Transverse colon (tissue), 3 donors: ENCODE results near the gene PIGS.

Source experiments
- EP300 ChIP-seq: sonication (generic); formaldehyde crosslinking; IDR thresholded peaks from one replicate; pipeline ENCODE4 v1.6.1; 2017; ENCODE audit warnings: antibody characterized with exemption, low read depth
- POLR2A ChIP-seq: fragments of 450-650 bp; IDR thresholded peaks from one replicate; pipeline ENCODE4 v1.6.1; 2016; ENCODE audit warnings: antibody characterized with exemption, mild to moderate bottlenecking, moderate library complexity
- TF ChIP-seq, protein P1 (sequence below), 5 experiments: fragments of 200-600 bp in 3 of 5; fragments of 450-650 bp in 2 of 5; sonication (generic) in 3 of 5; IDR thresholded peaks; 1 replicate in 2 of 5; 2 replicates in 3 of 5; pipeline ENCODE4 v1.5.1; 2016 to 2017; ENCODE audit warnings: antibody characterized with exemption in 5 of 5, inconsistent platforms in 3 of 5, mild to moderate bottlenecking in 2 of 5, moderate library complexity in 1 of 5

GRCh38 chr17:28545141-28545503, 26.2 kb downstream of the PIGS start:
- TF ChIP-seq, protein P1, sequence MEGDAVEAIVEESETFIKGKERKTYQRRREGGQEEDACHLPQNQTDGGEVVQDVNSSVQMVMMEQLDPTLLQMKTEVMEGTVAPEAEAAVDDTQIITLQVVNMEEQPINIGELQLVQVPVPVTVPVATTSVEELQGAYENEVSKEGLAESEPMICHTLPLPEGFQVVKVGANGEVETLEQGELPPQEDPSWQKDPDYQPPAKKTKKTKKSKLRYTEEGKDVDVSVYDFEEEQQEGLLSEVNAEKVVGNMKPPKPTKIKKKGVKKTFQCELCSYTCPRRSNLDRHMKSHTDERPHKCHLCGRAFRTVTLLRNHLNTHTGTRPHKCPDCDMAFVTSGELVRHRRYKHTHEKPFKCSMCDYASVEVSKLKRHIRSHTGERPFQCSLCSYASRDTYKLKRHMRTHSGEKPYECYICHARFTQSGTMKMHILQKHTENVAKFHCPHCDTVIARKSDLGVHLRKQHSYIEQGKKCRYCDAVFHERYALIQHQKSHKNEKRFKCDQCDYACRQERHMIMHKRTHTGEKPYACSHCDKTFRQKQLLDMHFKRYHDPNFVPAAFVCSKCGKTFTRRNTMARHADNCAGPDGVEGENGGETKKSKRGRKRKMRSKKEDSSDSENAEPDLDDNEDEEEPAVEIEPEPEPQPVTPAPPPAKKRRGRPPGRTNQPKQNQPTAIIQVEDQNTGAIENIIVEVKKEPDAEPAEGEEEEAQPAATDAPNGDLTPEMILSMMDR (IDR thresholded peaks at IDR 0.05): no peak
- TF ChIP-seq POLR2A (no peak), EP300 (no peak)
